ENCODE measurements around the gene SEC23A. TPM values are rescaled to one million over a fixed set of nuclear protein-coding genes. Genes with fewer than 3 reads are reported as not detected.

Gene SEC23A
- total and polyA plus RNA-seq, 2 of the 13 experiments (the other 11 are each of a cell fraction or from before 2014, with no cell fraction given): 403 to 887 TPM

GRCh38 chr14:39145266-39145966, 42.4 kb upstream of the SEC23A start (continued):
- no peak for TF ChIP-seq FOXO4 (CRISPR knock-in tag; conservative IDR thresholded peaks at IDR 0.05)
- no peak for TF ChIP-seq EZH2 (conservative IDR thresholded peaks at IDR 0.05; ENCODE audit: low read depth, low read length)
- TF ChIP-seq ASH2L (IDR thresholded peaks at IDR 0.05; ENCODE audit: insufficient read length, low read depth, low read length): peak; percentile 56
- TF ChIP-seq PAF1 (CRISPR knock-in tag; IDR thresholded peaks at IDR 0.05): no peak
- no peak for TF ChIP-seq SALL2 (CRISPR knock-in tag; IDR thresholded peaks at IDR 0.05)
- TF ChIP-seq ZBTB10 (CRISPR knock-in tag; IDR thresholded peaks at IDR 0.05; ENCODE audit: borderline replicate concordance): no peak
- TF ChIP-seq ARID4A (CRISPR knock-in tag; IDR thresholded peaks at IDR 0.05; ENCODE audit: borderline replicate concordance): peak; percentile 55; the same call in 1 of the 2 replicates
- peak; percentile 54; the same call in 1 of the 2 replicates for TF ChIP-seq ZNF552 (CRISPR knock-in tag; IDR thresholded peaks at IDR 0.05; ENCODE audit: borderline replicate concordance)
- TF ChIP-seq ELK4 (CRISPR knock-in tag; IDR thresholded peaks at IDR 0.05; ENCODE audit: borderline replicate concordance): no peak
- no peak for TF ChIP-seq ZNF12 (CRISPR knock-in tag; IDR thresholded peaks at IDR 0.05)
- TF ChIP-seq HOXA3 (CRISPR knock-in tag; IDR thresholded peaks at IDR 0.05): peak; percentile 70
- TF ChIP-seq ARNT (IDR thresholded peaks at IDR 0.05): no peak
- no peak for TF ChIP-seq YY1 (IDR thresholded peaks at IDR 0.05; ENCODE audit: insufficient read depth, insufficient replicate concordance, low read depth, low read length)
- TF ChIP-seq ZNF460 (CRISPR knock-in tag; IDR thresholded peaks at IDR 0.05; ENCODE audit: borderline replicate concordance): no peak
- peak; percentile 74; the same call in 1 of the 2 replicates for TF ChIP-seq FOXK1 (CRISPR knock-in tag; IDR thresholded peaks at IDR 0.05; ENCODE audit: borderline replicate concordance, low read depth)
- no peak for TF ChIP-seq NFKBIZ (CRISPR knock-in tag; IDR thresholded peaks at IDR 0.05)
- no peak for TF ChIP-seq MAZ (IDR thresholded peaks at IDR 0.05; ENCODE audit: borderline replicate concordance, low read depth, low read length)
- TF ChIP-seq MAZ (CRISPR knock-in tag; IDR thresholded peaks at IDR 0.05; ENCODE audit: low read depth): no peak
- peak; percentile 75; the same call in 1 of the 2 replicates for TF ChIP-seq ZNF430 (CRISPR knock-in tag; IDR thresholded peaks at IDR 0.05)
